Raji (cell line): ENCODE measurements around the gene HIGD2A.

Experiments
- POLR2A ChIP-seq: IDR thresholded peaks from 2 replicates; pipeline ENCODE4 v1.6.1; 2011; ENCODE audit warnings: low read depth, low read length, control low read depth; ENCODE audit not compliant: insufficient read depth

The HIGD2A gene

DNA sequence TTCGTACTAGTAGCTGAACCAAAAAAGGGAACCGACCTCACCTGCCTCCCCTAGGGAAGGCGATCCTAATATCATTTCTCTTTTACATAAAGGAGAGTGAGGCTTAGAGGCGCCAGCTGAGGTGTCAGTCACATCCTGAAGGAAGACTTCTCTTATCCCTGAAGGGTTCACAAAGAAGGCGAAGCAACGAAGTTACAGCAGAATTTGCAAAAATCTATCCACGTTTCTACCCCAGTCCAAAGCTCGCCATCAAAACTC is 26.4 kb upstream of the HIGD2A start:
- no peak for TF ChIP-seq POLR2A

DNA sequence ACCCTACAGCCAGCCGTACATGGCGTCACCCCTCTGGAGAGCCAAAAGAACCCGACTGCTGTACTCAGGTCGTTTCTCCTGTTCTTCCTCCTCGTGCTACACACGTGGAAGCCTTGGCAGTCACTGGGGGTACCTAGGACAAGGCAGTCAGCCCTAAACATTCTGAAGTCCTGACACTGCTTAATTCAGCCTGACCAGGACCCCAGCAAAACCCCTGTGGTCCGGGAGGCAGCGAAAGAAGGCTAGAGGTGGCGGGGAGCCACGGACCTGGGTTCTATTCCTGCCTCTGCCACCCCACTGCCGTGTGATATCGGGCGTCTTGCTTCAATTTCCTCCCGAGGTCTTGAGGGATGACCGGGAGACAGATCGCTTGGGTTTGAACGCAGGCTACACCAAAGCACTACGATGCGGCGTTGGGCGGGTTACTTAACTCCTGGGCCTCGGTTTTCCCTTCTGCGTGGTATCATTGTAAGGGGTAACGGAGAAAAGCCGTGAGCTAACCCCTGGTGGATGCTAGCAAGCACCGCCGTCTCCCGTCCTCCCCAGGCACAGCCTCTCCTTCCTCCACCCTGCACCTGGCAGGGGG is 23.7 kb upstream of the HIGD2A start:
- no peak for TF ChIP-seq POLR2A

DNA sequence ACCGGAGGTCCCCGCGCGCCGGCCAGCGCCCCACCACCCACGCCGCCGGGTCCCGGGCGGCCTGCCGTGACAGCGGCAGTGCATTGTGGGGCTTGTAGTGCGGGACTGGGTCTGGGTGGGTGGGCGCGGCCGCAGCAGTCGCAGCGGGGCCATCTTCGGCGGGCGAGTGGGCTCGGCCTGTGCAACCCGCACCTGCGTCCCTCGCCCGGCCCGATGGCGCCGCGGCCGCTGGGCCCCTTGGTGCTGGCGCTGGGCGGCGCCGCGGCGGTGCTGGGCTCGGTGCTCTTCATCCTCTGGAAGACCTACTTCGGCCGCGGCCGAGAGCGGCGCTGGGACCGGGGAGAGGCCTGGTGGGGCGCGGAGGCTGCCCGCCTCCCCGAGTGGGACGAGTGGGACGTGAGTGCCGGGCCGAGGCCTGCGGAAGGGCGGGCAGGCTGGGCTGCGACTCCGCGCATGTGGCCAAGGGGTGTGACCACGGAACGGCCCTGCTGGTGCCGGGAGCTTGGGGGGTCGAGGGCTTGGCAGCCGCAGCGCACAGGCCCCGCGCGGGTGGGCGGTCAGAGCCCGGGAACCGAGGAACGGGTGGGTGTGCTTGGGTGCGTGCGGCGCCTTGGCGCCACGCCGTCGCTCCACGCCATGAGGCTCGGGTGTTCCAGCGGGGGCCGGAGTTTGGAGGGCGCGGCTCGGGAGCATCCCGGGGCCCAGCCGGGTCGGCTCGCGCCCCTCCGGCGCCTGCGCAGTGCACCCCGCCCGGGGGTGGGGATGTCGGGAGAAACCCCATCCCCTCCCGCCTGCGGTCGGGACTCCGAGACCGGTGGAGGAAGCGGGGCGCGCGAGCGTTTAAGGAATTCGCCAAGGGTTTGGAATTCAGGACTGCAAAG is 23.0 kb upstream of the HIGD2A start, which contains the start of gene ARL10:
Gene ARL10, plus strand, starts transcription at position 137 of the 881 bp plus-strand sequence. Its CDS starts 77 bp downstream, at position 214.
- no peak for TF ChIP-seq POLR2A

DNA sequence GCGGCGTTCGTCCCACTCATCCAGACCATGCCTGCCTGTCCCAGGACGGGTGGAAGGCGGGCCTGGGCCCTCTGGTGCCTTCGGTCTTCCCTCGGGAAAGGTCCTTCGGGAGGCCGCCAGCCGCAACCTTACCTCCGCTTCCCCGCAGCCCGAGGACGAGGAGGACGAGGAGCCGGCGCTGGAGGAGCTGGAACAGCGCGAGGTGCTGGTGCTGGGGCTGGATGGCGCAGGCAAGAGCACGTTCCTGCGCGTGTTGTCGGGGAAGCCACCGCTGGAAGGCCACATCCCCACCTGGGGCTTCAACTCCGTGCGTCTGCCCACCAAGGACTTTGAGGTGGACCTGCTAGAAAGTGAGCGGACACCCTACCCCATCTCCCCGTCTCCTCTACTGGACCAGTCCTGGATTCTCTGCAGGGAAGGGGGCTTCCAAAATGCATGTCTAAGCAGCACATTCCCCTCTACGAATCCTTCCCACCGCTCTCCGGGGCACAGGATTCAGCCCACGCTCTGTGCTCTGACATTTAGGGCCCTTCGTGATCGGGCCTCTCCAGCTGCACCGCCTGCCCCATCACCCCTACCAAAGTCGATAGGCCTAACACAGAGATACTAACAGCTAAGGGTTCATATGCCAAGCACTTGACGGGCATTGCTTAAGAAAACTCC is 22.2 kb upstream of the HIGD2A start:
- TF ChIP-seq POLR2A, result no peak

DNA sequence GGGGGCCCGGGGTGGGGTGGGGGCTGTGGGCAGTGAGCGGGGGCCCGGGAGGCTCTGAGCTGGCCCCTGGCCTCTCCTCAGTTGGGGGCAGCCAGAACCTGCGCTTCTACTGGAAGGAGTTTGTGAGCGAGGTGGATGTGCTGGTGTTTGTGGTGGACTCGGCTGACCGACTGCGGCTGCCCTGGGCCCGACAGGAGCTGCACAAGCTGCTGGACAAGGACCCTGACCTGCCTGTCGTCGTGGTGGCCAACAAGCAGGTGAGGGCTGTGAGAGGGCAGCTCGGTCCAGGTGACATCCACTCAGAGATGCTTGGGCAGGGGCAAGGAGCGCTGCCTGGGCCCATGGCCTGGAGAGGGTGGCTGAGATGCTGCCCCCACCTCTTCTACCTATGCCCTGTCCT is 19.8 kb upstream of the HIGD2A start:
- no peak for TF ChIP-seq POLR2A

DNA sequence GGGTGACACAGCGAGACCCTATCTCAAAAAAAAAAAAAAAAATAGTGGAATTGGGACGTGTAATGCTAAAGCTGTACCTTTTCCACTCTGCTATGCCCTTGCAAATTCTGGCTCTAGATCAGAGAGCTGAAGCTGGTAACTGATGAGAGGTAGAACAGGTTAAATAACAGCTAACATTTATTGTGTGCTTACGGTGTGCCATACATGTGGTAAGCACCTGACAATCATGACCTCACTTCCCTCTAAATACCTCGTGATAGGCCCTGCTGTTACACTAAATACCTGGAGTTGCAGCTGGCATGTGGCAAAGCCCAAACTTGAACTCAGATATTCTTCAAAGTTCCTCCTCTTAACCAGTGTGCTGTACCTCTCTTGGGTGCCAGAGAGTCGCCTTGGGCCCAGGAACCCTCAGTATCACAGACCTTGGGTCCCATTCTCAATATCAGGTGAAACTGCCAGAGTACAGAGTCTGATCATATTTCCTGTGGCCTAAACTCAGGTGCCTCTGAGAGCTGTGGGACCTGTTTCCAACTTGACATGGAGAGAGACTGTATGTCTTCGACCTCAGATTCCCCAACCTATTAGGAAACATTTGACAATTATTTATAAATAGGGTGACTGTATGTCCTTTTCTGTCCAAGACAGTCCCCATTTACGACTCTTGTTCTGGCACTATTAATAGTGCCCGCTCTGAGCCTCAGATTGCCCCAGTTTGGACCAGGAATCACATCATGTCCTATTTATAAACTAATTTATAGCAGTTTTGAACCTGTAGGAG is 18.4 kb upstream of the HIGD2A start:
- no peak for TF ChIP-seq POLR2A

DNA sequence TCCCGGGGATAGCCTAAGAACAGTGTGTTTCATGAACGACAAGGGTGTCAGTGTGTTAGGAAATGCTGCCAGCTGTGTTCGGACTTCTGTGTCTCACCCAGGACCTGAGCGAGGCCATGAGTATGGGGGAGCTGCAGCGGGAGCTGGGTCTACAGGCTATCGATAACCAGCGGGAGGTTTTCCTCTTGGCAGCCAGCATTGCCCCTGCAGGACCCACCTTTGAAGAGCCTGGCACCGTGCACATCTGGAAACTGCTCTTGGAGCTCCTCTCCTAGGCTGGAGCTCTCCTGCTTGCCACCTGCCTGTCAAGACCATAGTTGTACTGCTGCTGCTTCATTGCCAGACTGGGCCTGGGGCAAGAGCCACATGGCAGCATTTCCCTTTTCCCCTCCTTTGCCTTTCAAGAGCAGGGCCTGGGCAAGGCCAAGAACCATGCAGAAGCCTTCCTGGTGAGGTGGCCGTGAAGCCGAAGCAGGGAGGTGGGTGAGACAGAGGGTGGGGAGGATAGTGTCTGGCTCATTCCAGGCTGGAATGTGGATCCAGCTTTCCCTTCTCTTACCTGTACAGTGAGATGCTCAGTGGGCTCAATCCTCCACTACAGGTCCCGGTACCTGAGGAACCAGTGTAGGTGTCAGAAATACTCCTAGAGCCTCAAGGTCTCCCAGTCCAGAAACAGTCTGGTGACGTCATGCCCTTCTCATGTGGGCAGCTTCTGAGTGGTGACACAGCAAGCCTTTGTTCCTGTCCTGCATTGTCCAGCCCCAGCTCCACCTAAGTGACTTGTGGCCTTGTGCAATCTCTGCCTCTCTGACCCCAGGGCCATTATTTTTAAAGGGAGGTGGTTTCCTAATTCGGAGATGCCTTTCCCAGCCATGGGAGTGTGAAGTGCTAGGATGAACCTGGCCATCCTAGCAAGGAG is 16.7 kb upstream of the HIGD2A start:
- no peak for TF ChIP-seq POLR2A

DNA sequence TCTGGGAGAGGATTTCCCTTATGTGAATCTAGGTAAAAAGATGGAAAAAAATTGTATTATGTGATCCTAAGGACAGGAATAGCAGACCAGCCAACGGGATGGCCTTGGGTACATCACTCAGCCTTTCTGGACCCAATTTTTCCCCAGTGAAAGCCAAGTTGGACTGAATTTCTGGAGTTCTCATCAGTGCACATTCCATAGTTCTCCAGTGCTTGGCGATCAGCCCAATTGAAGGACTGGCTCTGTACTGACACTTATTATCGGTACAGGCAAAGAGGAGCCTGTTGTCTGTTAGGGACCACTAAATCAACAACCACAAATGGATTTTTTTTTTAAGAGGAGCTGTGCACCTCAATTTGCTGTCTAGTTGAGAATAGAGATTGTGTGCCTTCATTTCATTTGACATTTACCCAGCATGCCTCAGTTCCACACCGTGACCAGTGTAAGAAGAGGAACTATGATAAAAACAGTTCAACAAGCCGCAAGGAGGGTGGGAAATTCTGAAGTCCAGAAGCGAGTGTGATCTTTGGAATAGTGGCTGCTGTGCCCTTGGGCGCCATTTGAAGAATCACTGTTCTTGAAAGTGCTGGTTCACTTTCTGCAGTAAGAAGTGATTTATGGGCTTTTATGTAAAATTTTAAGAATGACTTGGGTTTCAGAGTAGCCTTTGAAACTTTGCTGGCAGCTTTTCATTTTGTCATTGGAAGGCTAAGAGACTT is 15.3 kb upstream of the HIGD2A start:
- TF ChIP-seq POLR2A, result no peak

DNA sequence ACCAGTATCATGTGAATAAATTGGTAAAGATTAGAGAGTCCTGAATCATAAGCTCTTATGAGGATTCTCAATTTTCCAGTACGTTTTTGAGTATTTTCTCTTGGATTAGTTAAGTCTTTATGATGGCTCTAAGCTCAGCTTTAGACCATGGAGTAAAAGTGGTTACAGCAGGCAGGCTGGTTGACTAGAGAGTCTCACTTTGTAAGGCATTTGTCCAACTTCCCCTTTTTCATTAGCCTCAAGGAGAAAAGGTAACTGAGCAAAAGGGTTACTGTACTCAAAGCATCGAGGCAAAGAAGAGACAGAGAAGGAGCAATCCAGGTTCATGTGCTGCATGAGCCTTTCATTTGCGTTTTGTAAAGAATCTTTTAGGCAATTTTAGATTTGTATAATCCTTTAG is 8.7 kb upstream of the HIGD2A start:
- no peak for TF ChIP-seq POLR2A

DNA sequence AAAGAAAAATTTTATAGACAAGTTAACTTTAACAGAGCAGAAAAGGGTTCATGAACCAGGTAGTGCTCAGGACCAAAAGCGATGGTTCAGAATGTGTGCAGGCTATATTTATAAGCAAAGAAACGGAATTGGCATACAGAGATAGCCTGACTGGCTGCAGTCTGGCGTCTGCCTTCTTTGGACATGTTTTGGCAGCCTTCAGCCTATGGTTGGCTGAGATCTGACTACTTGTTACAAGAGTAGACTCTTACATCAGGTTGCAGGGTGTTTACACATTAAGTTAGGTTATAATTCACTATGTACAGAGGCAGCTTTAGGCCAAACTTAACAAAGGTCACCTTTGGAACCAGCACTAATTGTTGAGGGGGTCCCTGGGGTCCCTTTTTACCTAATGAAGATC is 7.1 kb upstream of the HIGD2A start:
- TF ChIP-seq POLR2A, result no peak

DNA sequence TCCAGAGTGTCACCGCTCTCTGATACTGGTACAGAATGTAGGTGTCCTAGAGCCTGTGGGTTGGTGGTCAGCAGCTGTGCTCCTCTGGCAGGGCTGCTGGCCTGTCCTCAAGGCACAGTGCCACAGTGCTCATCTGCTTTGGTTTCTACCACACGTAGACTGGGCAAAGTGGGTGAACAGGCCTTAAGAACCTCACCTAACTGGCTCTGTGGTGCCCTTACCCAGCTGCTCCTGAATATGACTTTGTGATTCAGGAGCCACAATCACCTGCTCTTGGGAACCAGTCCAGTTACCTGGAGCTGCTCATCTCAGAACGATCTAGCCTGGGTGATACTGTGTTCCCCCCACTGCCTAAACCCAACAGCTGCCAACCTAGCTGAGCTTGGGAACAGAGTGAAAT is 6.6 kb upstream of the HIGD2A start:
- no peak for TF ChIP-seq POLR2A

DNA sequence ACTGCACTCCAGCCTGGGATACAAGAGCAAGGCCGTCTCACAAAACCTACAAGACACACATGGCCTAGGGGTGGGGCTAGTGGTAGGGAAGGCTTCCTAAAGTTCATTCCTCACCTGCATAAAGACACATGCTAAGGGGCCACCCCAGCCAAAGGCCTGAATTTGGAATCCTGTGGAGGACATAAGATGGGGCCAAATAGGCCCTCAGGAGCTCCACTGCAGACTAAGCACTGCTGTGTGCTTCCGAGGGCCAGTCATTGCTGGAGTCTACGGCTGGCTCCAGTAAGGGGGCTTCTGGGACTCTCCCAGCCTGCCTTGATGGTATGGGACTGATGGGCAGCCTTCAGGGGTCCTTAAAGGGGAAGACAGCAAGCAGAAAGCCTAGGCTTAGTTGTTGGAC is 5.8 kb upstream of the HIGD2A start:
- no peak for TF ChIP-seq POLR2A

DNA sequence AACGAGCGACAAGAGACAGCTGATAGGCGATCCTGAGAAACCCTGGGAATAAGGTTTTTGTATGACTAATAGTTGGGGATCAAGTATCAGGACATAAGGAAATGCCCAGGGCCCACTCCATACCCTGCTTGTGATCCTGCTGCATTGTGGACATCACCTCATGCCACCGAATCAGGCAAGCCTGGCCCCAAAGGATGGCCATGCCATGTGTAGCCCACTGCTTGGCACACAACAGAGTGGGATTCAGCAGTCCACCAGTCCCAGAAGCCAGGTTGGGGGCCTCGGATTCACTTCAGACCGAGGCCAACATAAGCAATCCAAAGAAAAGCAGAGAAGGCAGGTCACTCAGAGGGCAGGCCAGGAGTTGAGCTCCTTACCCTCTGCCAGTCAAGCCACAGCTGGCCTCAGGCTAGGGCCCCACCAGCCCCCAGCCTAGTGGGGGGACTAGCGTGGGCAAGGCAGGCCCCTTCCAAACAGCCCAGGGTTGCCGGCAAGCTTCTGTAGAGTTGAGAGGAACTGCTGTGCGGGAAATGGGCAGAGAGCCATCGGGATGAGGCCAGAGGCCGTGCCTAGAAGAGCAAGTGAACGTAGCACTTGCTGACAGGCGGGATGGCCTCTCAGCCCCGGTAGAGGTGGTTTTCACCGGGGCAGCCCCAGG is 5.2 kb upstream of the HIGD2A start:
- no peak for TF ChIP-seq POLR2A
